GM18873 (cell line): ENCODE data around the gene NDUFAF2.

Experiments used
- ATAC-seq: cut with Tn5 transposase; IDR thresholded peaks from one replicate; pipeline ENCODE4 v1.9.1; 2021; ENCODE audit warnings: mild to moderate bottlenecking, moderate library complexity, moderate number of reproducible peaks; ENCODE audit not compliant: unreplicated experiment, low FRiP score

NDUFAF2 gene

DNA sequence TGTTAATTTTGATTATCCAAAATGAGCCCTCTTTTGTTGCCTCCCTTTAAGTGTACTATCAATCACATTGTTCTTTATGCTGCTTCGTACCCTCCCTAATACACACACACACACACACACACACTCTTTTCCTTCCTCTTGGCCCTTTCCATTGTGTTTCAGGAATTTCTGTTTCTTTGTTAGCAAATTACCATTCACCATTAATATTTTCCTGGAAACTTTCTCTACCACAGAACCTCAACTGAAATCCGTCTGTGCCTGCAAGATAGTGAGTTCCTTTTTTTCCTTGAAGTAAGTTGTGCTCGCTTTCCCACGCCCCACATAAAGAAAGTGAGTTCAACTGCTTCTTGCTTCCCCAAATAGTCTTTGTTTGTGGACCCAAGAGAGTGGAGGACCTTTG, 155.4 kb downstream of the NDUFAF2 start:
- no peak for ATAC-seq

DNA sequence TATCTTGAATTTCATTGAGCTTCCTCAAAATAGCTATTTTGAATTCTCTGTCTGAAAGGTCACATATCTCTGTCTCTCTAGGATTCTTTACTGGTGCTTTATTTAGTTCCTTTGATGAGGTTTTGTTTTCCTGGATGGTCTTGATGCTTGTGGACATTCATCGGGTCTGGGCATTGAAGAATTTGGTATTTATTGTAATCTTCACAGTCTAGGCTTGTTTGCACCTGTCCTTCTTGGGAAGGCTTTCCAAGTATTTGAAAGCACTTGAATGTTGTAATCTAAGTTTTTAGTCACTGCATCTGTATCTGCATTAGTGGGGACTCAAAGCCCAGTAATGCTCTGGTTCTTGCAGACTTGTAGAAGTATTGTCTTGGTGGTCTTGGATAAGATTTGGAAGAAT, 169.4 kb downstream of the NDUFAF2 start:
- no peak for ATAC-seq

DNA sequence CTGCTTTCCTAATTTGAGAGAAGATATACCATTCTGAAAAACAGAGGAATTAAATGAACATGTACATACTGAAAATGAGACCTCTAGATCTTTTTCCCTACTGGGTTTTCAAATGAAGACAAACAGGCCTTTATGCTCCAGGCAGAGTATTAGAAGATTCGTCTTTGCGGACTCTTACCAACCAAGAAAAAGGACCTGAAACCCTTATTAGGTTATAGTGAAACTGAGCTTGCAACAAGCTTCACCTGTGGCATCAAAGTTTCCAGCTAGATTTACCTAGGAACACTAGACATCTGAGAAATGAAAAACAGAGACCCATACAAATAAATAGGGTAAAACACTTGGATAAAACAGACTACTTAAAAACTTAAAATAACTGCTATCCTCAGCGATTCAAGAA, 171.0 kb downstream of the NDUFAF2 start:
- ATAC-seq = peak; percentile 66

DNA sequence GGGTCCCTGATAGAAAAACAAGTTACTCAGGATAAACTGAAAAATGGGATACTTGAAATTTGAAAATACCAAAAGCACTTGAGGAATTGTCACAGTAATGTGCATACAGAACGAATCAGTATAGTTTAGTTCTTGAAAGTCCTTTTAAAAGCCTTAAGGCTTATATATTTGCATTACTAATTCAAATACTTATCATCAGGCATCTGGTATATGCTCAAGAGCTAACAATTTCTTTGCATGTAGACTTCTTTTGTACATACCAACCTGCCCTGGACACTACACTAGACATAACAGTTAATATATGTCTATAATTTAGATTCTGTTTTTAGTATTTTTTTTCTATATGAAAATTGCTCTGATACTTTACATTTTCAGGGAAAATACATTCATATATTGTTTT, 174.1 kb downstream of the NDUFAF2 start:
- ATAC-seq = no peak

DNA sequence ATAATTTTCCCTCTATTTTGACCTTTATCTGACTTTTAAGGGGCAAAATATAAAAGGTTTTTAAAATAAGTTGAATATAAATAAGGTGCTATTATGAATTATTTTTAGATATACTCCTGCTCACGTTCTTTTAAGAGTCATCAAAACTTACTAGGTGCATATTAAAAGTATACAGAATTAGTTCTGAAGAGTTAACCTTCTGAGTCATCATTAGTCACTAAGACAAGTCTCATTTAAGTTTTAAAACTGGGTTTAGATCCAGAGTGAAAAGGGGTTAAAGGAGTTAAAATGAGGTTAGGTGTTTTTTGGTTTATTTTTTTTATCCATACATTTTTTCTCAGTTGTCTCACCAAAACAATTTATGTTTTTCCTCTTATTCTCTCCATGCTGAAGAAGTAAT, 175.5 kb downstream of the NDUFAF2 start:
- ATAC-seq = no peak

DNA sequence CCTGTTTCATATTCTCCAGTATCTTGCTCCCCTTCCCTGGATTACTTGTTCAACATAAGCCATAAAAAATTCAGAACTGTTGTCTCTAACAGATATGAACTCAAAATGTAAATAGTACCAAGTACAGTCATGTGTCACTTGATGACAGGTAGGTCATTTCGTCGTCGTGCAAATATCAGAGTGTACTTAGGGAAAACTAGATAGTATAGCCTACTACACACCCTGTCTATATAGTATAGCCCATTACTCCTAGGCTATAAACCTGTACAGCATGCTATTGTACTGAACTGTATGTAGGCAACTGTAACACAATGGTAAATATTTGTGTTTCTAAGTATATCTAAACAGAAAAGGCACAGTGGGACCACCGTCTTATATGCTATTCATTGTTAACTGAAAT, 178.1 kb downstream of the NDUFAF2 start:
- no peak for ATAC-seq

DNA sequence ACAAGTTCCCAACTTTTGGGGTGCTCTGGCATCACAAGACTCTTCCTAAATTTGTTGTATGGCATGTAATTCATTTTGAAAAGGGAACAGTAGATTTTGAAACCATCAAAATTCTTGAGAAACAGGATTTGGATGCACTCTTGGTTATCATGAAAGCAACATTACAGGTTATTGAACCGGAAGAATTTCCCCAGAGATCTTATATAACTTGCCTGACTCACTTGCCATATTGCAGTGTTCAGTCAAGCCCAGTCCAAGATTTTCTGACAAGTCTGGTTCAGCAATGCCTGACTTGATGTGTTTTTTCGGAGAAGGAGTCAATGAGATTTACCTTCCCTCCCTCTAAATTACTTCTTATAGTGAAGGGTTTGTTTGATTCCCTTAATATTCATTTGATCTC, 185.3 kb downstream of the NDUFAF2 start:
- no peak for ATAC-seq

DNA sequence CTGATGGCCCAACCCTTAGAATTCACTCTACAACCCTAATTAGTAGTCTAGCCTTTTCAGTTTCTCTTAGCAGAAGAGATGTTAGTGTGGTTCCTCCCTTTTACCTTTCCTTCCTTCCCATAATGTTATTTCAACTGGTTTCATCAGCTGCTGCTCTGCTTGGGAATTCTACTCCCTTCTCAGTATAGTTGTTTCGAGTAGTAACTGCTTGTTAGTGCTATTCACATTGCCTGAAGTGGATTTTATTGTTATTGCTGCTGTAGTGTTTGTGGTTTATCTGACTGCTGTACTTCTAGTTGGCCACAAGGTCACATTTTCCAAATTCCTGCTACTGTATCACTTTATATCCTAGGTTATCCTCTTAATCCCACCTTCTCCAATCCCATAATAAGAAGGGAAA, 187.6 kb downstream of the NDUFAF2 start:
- ATAC-seq = no peak

DNA sequence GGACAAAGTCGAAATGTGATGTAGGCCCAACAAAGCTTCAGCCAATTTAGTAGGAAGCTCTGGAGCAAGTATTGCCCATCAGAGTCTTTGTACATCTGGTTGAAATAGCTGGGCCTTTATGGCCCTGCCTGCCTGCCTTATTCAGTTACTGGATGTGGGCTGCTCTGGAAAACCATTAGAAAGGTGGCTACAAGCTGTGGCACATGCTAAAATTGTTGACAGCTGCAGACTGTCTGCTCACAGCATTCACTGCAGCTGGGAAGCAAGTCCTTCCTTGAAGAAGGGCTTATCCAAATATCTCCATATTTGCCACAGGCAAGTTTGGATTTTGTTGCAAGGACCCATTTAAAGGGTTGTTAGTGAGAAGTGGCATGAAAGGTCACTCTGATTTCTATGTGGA, 192.8 kb downstream of the NDUFAF2 start:
- ATAC-seq = no peak

DNA sequence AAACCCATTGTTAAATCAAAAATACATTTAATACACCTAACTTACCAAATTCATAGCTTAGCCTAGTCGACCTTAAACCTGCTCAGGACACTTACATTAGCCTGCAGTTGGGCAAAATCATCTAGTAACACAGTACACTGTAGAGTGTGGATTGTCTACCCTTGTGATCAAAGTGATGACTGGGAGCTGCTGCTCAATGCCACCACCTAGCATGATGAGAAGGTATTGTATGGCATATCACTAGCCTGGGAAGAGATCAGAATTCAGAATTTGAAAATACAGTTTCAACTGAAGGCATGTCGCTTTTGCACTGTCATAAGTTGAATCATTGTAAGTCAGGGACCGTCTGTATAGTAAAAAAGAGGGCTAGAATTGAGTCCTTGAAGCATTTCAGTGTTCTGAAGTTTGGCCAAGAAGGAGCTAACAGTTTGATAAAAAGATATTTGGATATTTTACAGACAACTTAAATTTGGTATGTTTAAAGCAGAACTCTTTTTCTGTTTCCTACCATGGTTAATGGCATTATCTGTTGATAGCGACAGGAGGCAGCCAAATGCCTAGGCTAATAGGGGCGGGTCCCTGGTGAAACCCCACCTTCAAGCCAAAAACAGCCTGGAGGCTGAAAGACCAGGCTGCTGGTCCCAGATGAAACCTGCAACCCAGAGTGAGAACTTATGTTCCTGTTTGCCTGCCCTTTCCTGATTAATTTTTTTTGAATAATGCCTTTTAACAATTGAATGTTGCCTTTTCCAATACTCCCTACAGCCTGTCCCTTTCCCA, 194.3 kb downstream of the NDUFAF2 start:
- ATAC-seq = no peak

DNA sequence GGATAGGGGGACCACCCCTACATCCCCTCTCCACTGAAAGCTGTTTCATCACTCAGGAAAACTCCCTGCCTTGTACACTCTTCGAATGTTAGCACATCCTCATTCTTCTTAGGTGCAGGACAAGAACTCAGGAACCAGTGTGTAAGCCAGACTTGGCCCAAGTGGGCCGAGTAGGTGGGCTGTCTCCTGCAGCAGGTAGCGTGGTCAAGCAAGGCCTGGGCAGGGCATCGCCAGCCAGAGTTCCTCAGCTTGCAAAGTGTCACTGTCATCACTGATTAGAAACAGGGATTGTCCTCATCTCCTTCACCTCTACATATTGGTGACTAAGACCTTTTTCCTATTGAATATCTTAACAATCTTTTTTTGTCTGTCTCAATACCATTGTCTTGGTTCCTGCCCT, 194.9 kb downstream of the NDUFAF2 start:
- ATAC-seq = no peak

DNA sequence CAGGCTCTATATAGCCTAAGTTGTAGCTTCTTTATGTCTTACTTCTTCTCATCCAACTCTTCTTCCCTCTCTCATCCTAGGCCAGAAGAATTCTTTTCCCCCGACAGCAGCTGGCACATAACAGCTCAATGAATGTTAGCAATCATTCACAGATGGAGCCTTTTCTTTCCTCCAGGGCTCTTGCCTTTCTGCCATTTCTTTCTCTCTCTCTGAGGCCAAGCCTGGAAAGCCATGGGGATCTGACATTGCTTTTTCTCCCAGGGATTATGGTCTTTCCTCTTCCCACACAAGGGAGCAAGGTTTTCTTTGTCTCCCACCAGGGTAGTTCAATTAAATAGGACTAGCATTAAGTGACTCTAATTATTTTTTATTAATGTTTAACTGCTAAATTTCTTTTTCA, 196.8 kb downstream of the NDUFAF2 start:
- no peak for ATAC-seq

DNA sequence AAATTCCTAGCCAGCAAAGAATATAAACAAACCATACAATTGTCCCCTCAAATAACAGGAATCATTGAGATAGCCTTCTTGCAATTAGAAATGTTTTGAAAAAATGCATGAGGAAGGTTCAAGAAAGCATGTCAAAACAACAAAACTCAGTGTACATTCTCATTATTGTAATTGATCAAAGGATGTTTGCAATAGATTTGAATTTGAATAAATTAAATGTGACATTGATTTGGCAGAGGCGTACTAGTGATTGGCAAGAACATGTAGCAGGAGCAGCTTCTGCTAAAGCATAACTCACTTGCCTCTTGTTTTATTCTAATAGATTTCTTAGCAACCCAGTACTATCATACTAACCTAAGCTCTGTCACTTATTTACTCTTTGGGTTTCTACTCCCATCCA, 197.4 kb downstream of the NDUFAF2 start:
- ATAC-seq = no peak

DNA sequence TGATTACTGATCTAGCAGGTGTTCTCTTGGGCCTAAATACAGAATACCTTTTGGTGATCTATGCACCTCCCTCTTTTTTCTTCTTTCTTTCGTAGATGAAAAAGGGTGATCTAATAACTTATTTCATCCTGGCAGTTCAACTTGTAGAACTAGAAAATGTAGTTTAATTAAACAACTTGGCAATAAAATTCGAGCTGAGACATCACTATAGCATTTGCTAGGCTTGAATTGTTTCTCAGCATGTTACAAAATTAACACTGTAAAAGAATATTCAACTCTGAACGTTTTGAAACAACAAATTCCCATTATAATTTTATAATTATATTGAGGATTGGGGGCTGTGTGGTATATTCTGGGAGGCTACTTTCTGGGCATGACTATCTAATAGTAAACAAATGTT, 197.8 kb downstream of the NDUFAF2 start:
- ATAC-seq = no peak

DNA sequence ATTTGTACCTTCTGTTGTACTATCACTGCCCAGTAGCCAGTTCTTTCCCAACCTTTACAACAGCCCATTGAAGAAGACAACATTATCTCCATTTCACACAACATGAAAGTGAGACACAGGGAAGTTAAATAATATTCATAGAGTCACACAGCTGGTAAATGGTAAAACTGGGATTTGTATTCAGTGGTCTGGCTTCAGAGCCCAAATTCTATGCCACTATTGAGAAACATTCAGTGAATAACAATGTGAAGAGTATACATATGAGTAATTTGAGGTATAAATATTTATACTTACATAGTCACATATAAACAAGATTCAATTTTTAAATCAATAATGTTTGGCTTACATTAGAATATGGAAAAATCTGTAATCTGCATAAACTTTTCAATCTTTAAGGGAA, 203.5 kb downstream of the NDUFAF2 start:
- ATAC-seq = no peak

DNA sequence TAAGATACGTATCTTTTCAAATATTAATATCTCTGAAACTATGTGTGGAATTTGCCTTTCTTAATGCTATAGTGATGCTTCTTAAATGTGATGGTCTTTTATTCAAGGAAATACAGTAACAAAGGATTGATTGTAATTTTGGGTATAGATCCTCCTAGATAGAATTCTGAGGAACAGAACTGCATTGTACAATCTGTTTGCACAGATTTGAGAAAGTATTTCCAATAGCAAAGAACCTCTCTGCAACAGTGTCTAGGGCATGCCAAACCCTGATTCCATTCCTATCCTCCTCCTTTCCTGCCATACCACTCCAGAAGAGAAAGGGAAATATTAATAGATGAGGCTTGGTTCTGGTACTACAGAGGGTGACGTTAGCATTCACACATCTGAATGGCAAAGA, 206.9 kb downstream of the NDUFAF2 start:
- ATAC-seq = no peak

DNA sequence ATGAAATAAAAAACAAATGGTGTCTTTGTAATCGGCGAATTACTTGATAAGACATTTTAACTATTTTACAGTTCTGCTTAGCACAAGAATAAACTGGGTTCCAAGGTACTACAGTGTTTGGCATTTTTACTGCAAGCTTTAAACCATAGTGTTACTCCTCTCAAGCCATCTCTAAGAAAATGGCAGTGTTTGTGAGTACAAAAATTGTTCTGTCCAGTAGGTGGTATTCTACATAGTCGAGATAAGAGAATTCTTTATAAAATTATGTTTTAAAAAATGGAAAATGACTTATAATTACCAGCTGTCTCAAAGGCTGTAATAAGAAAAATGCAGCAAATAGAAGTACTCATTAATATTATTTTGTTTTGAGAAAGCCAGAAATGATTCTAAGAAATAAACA, 214.1 kb downstream of the NDUFAF2 start:
- ATAC-seq = no peak

DNA sequence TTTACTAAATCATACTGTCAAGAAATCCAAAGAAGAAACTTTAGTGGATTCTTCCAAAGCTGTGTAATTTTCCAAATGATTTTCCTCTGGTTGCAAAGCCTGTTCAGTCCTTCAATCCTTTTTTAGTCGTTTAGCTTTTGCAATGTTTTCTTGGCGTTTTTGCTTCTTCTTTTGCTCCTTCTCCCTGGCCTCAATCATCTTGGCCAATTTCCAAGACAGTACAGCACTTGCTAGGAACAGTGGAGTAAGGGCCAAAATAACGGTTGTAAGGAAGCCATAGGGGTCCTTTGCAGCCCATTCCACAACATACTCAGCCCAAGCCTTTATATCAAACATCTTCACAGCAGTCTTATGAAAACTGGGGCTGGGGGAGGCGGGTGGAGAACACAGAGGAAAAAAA, 214.8 kb downstream of the NDUFAF2 start:
- no peak for ATAC-seq

DNA sequence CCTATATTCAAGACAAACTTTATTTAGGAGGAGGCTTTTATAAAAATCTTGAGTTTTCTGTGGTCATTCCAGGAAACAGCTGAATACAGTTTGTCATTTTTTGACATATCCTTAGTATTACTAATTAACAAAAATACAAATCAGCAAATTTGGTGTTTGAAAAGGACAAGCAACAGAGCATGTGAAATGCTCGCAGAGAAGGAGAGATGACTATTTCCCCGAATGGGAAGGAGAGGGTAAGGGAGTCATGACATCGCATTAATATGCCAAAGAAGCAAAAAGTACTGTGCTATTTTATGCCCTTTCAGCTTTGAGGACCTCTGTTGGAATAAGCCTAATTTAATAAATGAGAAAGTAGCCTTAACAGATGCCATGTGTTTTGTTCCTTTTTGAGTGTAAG, 215.5 kb downstream of the NDUFAF2 start:
- ATAC-seq = no peak

DNA sequence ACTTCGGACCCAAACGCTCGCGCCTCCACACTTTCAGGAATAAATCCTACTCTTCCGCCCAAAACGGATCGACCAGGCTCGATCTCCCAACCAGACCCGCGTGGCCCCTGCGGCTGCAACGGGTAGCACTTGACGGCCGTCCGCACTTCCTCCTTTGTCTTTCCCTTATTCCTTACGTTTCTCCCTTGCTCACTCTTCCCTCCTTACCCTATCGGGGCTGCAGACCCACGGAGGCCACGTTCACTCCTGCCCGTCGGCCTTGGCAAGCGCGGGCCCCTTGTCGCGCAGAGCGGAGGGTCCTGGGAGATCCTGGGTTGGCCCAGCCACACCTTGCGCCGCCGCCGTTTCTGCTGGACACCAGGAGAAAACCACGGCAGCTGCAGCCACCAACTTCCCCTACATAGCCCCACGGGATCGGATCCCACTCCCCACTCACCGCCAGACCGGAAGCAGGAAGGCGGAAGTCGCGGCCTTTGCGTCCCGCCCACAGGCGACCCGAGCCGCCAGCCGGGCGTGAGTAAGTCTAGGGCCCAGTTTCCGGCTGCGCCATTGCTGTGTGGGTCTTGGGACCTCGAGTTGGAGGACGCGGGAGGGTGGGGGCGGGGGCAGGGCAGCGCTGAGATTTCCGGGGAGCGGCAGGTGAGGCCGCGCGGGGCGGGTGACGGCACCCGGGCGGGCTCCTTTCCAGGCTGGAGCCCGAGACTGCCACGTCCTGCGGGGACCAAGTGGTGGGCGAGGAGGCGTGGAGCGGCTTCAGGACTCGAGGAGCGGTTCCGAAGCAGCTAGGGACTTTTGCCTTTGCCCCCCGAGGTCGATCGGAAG, 217.2 kb downstream of the NDUFAF2 start, which contains the start of gene SMIM15:
SMIM15 (minus strand) TSS at position 459 of the 822 bp plus-strand sequence. CDS start 2,297 bp downstream, outside the sequence.
- ATAC-seq = peak; percentile 90

DNA sequence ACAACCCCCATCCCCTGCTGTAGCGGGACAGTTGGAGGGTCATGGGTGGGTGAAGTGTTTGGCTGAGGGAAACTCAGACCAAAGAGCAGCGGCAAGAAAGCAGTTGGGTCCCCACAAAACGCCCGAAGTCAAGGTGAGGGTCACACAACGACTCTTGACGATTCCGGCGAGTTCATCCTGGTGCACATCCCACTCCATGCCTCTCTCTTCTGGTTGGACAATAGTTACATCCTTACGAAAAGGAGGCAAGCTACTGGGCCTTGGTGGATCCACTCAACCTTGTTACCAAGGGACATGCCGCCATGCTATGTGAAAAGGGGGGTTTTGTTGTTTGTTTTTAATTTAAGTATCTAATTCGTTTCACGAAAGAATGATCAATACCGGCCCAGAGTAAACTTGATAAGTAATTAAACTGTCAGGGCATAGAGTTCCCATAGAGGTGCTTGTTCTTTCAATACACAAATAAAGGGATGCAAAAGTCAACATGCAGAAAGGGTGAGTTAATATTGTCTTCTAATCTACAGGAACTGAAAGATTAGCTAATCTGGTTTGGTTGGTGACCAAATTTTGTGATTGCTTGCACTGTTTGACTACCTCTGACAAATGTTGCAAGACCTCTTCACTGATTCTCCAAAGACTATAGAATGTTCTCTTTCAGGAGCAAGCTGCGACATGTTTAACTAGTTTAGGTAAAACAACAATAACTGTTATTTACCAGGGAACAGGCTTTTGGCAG, 218.0 kb downstream of the NDUFAF2 start:
- no peak for ATAC-seq
